B cell (primary cell): ENCODE results near the gene CAAP1.

Experiments
- EZH2 ChIP-seq: IDR thresholded peaks from 2 replicates; pipeline ENCODE4 v1.6.1; 2012; ENCODE audit warnings: borderline replicate concordance, low read depth, mild to moderate bottlenecking, moderate library complexity, low read length; ENCODE audit not compliant: insufficient read depth, poor library complexity, severe bottlenecking
- TF ChIP-seq, protein P1 (sequence below): fragments of 200-600 bp; IDR thresholded peaks from one replicate; pipeline ENCODE4 v1.8.0; 2022; ENCODE audit warnings: antibody characterized with exemption, mild to moderate bottlenecking

DNA sequence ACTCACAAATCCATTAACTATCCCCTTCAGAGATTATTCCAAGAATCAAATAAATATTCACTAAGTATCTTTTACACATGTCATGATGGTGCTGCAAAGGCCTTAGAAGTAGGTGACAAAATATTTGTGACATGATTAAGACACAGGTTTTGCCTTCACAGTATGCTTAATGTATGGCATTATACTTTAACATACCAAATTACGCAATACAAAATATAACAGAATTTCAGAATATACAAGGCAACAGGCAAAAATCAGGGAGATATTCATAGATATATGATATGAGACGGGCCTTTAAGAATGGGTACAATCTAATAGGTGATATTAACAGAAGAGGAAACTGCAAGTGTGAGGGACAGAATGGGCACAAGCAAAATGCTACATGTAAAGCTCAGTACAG, 41.6 kb downstream of the CAAP1 start:
- TF ChIP-seq, protein P1, sequence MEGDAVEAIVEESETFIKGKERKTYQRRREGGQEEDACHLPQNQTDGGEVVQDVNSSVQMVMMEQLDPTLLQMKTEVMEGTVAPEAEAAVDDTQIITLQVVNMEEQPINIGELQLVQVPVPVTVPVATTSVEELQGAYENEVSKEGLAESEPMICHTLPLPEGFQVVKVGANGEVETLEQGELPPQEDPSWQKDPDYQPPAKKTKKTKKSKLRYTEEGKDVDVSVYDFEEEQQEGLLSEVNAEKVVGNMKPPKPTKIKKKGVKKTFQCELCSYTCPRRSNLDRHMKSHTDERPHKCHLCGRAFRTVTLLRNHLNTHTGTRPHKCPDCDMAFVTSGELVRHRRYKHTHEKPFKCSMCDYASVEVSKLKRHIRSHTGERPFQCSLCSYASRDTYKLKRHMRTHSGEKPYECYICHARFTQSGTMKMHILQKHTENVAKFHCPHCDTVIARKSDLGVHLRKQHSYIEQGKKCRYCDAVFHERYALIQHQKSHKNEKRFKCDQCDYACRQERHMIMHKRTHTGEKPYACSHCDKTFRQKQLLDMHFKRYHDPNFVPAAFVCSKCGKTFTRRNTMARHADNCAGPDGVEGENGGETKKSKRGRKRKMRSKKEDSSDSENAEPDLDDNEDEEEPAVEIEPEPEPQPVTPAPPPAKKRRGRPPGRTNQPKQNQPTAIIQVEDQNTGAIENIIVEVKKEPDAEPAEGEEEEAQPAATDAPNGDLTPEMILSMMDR: no peak
- TF ChIP-seq EZH2: no peak
